Measurements from ENCODE around the gene PRKAR1B. TPM values are rescaled to one million over a fixed set of nuclear protein-coding genes. Genes with fewer than 3 reads are reported as not detected.

Gene PRKAR1B
- 10 to 100 TPM; 26.2 to 56.0 TPM for total RNA-seq

DNA sequence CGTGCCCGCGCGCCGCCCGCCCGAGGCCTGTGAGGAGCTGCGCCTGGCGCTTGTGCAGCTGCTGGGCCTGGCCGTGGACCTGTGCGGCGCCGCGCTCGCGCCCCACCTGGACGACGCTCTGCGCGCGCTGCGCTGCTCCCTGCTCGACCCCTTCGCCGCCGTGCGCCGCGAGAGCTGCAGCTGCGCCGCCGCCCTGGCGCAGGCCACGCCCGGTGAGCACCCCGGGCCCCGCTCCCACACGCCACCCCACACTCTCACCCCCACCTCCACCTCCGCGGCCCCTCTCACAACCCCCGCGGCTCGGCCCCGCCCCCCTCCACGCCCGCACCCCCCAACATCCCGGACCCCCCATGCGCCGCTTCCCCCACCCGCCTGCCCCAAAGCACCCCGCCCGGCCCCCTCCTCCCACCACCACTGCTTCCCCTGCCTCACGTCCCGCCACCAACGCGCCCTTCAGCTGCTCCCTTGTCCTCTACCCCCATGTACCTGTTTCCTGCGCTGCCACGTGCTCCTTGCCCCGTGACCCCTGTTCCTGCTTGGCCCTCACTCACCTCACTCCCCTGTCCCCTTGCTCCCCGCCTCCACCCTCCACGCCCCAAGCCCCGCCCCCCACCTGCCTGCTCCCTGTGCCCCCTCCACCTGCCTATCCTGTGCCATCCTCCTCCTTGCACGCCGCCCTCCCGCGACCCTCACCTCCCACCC, at the start of gene PRKAR1B:
Gene PRKAR1B (minus strand): TSS at position 178 of the 702 bp plus-strand sequence. CDS start 15,776 bp downstream, outside the sequence.
- peaks cover 19% of the 10 kb centered on the region for H3K4me1 Mint-ChIP-seq
- peak; percentile 45 for ATAC-seq (replicated peaks)
- peaks cover 32% of the 10 kb centered on the region for H3K36me3 Mint-ChIP-seq (ENCODE audit: low read depth)
- H3K27me3 Mint-ChIP-seq = no peaks in the 10 kb centered on the region
- H3K27ac Mint-ChIP-seq = peak within 1 kb of the TSS; percentile 87
- H3K4me3 Mint-ChIP-seq = peak within 1 kb of the TSS; percentile 80
- no peaks in the 10 kb centered on the region for H3K9me3 Mint-ChIP-seq

DNA sequence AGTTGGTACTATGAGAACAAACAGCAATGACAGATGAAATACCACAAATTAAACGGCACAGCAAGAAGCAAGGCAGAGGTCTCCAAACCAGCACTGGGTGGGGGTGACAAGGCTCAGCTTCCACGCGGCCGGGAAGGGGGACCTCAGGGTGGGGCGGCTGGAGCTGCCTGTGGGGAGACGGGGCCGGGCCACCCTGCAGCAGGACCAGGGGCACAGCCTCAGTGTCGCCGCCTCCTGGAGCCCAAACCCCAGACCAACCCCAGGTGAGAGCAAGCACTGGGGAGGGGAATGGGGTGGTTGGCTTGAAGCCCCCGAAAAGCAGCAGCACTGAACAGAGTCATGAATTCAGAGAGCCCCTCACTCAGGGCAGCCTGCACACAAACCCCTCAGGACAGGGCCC, 49.3 kb upstream of the PRKAR1B start:
- H3K27ac Mint-ChIP-seq = no peak overlapping the region
- H3K36me3 Mint-ChIP-seq (ENCODE audit: low read depth) = peaks cover 53% of the 10 kb centered on the region
- ATAC-seq (replicated peaks) = no peak
- no peaks in the 10 kb centered on the region for H3K27me3 Mint-ChIP-seq
- H3K9me3 Mint-ChIP-seq = no peaks in the 10 kb centered on the region
- H3K4me3 Mint-ChIP-seq = no peak overlapping the region
- no peaks in the 10 kb centered on the region for H3K4me1 Mint-ChIP-seq

DNA sequence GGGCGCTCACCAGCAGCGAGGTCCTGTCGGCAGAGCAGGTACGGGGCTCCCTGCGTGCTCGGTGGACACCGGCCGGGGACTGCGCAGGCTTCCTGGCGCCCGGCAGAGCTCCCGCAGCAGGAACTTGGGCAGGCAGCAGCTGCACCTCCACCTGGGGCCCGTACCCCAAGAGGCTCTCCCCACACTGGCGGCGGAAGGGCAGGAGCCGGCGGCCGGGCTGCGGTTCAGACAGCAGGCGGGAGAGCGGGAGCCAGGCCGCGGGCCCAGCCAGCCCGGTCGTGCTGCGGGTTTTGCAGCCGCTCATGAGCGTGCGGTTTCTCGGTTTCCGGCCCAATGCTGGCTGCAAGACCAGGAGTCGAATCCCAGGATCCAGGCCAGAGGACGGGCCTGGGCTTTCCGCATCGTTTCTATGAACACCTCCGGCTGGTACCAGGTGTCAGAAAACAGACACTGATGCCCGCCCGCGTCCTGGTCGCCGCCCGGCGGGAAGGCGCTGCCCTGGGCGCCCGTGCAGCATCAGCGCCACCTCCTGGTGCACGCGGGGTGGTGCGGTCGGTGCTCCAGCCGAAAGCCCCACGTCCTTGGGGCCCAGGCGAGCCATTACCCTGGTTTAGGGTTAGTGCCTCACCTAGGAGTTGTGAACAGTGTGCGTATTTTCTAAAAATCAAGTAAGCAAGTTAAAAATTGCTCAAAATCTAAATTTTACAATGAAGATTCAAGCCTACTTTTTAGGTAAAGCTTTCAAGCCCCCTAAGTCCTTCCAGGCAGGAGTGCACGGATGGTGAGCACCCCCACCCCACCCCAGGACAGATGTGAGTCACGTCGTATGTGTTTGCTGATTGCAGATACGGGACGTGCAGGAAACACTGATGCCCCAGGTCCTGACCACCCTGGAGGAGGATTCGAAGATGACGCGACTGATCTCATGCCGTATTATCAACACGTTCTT, 47.4 kb upstream of the PRKAR1B start:
- Mint-ChIP-seq H3K4me3 (no peak overlapping the region), H3K9me3 (no peaks in the 10 kb centered on the region), H3K27ac (no peak overlapping the region), H3K36me3 (ENCODE audit: low read depth) (peaks cover 36% of the 10 kb centered on the region), H3K4me1 (no peaks in the 10 kb centered on the region), H3K27me3 (no peaks in the 10 kb centered on the region)
- ATAC-seq (replicated peaks) = peak; percentile 84

DNA sequence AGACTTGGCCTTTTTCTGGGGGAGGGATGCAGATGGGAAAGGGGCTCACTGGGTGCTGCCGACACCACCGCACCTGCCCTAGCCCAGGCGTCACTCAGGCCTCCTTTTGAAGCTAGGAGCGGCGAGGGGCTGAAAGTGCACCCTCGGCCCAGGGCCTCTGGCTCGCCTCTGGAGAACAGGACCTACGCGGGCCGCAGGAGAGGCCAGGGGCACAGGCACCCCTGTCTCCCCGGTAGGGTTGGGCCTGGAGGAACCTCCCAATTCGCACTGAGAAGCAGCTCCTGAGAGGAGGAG, 46.5 kb upstream of the PRKAR1B start:
- Mint-ChIP-seq H3K27me3 (no peaks in the 10 kb centered on the region), H3K4me3 (no peak overlapping the region), H3K27ac (no peak overlapping the region), H3K36me3 (ENCODE audit: low read depth) (peaks cover 36% of the 10 kb centered on the region), H3K4me1 (no peaks in the 10 kb centered on the region), H3K9me3 (no peaks in the 10 kb centered on the region)
- ATAC-seq (replicated peaks) = no peak

DNA sequence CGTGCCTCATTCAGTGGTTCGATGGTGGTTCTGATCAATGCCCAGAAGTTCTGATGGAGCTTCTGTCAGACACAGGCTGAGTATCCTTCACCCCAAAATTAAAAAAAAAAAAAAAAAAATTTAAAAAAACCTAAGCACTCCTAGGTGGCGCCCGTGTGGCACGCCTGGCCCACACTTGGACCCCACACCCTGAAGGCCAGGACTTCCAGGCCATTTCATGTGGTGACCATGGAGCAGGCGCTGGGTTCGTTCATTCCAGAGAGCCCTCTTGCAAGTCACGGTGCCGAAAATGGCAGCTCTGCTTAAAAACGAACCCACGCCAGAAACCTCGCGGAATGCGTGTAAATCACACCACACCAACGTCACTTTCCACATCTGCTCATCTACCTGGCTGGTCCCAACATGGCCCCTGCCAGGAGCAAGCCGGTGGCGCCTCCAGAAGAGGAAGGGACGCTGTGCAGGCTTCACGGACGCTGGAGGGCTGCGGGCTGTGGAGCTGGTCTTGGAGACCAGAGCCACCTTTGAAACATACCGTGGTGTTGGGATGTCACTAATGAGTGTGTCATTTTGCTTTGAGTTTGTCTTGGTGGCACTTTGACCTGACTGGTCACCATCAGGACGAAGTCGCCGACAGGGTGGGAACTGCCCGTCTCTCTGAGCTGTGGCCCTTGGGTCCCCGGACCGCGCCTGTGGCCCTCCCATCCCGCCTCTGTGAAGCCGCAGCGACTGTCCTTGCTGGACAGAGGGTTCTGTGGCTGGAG, 46.0 kb upstream of the PRKAR1B start:
- Mint-ChIP-seq H3K9me3 (no peaks in the 10 kb centered on the region), H3K27me3 (no peaks in the 10 kb centered on the region), H3K4me1 (no peaks in the 10 kb centered on the region), H3K36me3 (ENCODE audit: low read depth) (peaks cover 36% of the 10 kb centered on the region), H3K27ac (no peak overlapping the region), H3K4me3 (no peak overlapping the region)
- no peak for ATAC-seq (replicated peaks)

DNA sequence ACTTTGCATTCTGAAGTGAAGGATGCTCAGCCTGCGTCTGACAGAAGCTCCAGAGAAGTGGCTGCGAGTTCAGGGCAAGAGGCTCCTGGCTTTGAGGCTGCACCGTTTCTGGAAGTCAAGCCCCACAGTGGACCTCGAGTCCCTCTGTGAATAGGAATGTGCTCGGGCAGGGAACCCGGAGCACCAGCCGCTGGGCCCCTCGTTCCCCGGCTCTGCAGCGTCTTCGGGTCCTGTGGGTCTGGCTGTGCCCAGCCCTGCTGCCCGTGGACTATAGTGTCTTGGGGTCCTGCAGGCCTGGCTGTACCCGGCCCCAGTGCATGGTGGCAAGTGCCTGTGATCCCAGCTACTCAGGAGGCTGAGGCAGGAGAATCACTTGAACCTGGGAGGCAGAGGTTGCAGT, 45.3 kb upstream of the PRKAR1B start:
- no peak overlapping the region for H3K27ac Mint-ChIP-seq
- H3K27me3 Mint-ChIP-seq = no peaks in the 10 kb centered on the region
- H3K36me3 Mint-ChIP-seq (ENCODE audit: low read depth) = peaks cover 38% of the 10 kb centered on the region
- H3K4me3 Mint-ChIP-seq = no peak overlapping the region
- no peaks in the 10 kb centered on the region for H3K4me1 Mint-ChIP-seq
- H3K9me3 Mint-ChIP-seq = no peaks in the 10 kb centered on the region
- no peak for ATAC-seq (replicated peaks)

DNA sequence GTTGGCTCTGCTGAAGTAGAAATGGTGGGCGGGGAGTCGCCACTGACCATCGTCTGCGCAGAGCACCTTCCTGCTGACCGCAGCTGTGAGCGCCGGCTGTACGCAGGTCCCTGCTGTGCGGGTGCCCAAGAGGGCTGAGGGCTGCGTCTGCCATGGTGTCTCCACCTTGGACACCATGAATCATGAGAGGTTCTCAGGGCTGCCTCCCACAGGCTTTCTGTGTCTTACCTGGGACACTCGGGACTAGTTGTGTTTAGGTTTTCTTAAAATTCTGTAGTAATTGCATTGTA, 44.9 kb upstream of the PRKAR1B start:
- no peak overlapping the region for H3K4me3 Mint-ChIP-seq
- no peak for ATAC-seq (replicated peaks)
- H3K27ac Mint-ChIP-seq = no peak overlapping the region
- H3K9me3 Mint-ChIP-seq = no peaks in the 10 kb centered on the region
- peaks cover 37% of the 10 kb centered on the region for H3K36me3 Mint-ChIP-seq (ENCODE audit: low read depth)
- no peaks in the 10 kb centered on the region for H3K4me1 Mint-ChIP-seq
- no peaks in the 10 kb centered on the region for H3K27me3 Mint-ChIP-seq

DNA sequence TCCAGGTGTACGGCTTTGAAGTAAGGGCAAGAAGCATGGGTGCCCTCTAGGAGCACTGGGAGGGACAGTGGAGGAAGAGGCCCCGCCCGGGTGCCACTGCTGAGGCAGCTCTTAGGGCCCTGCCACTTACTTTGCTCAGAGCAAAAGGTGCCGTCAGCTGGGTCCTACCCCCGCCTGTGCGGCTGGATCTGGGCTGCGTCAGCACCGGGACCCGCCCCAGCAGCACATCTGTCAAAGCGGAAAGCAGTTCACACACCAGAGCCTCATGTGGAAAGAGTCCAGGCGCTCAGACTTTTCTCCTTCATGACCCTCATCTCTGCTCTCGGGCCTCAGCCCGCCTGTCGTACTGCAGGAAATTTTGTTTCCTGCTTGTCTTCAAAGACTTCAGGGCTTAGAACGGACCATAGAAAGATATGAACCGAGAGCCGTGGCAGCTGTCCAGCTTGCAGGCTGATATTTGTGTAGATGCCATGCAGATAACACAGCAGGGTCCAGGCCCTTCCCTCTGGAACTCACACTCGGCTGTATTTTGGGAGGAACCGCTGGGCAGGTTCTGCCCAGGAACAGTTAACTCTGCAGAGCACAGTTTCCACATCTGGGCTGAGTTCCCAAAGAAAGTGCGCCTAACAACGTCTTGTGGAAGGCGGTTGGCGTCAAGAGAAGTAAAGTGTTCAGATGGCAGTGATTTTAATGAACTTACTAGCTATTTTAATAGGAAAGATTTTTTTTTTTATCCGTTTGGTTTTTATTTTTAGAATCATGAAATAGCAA, 44.3 kb upstream of the PRKAR1B start:
- H3K4me3 Mint-ChIP-seq = no peak overlapping the region
- no peak for ATAC-seq (replicated peaks)
- no peaks in the 10 kb centered on the region for H3K4me1 Mint-ChIP-seq
- no peak overlapping the region for H3K27ac Mint-ChIP-seq
- H3K36me3 Mint-ChIP-seq (ENCODE audit: low read depth) = peaks cover 37% of the 10 kb centered on the region
- H3K27me3 Mint-ChIP-seq = no peaks in the 10 kb centered on the region
- no peaks in the 10 kb centered on the region for H3K9me3 Mint-ChIP-seq

DNA sequence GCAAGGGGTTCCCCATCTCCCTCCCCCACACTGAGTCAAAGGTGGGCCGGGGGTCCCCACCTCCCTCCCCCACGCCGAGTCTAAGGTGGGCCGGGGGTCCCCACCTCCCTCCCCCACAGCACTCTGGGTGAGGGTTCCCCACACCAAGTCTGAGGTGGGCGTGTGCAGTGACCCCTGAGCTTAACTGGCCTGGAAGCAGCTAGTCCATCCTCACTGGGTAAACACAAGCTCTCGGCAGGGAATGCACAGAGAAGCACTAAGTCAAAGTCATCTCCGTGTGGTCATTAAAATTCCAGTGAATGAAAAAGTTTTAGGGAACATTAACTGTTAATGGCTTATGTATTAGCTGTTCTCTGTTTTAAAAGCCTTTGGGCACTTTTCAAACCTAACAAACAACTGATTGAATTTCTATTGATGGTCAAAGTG, 43.7 kb upstream of the PRKAR1B start:
- peaks cover 35% of the 10 kb centered on the region for H3K36me3 Mint-ChIP-seq (ENCODE audit: low read depth)
- H3K9me3 Mint-ChIP-seq = no peaks in the 10 kb centered on the region
- no peaks in the 10 kb centered on the region for H3K4me1 Mint-ChIP-seq
- no peak for ATAC-seq (replicated peaks)
- no peak overlapping the region for H3K27ac Mint-ChIP-seq
- H3K27me3 Mint-ChIP-seq = no peaks in the 10 kb centered on the region
- H3K4me3 Mint-ChIP-seq = no peak overlapping the region

DNA sequence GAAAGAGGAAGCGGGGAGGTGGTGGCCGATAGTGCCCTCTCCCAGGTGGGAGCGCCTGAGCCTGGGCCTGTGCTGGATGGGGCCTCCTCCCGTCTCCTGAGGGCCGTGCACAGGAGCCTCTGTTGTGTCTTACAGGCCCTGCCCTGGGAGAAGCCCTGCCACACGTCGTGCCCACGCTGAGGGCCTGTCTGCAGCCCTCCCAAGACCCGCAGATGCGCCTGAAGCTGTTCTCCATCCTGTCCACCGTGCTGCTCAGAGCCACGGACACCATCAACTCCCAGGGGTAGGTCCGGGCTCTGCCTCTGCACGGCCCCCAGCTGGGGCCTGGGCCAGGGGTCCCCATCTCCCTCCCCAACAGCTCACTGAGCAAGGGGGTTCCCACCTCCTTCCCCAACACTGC, 43.3 kb upstream of the PRKAR1B start:
- Mint-ChIP-seq H3K27ac (no peak overlapping the region), H3K4me1 (no peaks in the 10 kb centered on the region), H3K27me3 (no peaks in the 10 kb centered on the region), H3K4me3 (no peak overlapping the region), H3K36me3 (ENCODE audit: low read depth) (peaks cover 35% of the 10 kb centered on the region), H3K9me3 (no peaks in the 10 kb centered on the region)
- ATAC-seq (replicated peaks) = no peak

DNA sequence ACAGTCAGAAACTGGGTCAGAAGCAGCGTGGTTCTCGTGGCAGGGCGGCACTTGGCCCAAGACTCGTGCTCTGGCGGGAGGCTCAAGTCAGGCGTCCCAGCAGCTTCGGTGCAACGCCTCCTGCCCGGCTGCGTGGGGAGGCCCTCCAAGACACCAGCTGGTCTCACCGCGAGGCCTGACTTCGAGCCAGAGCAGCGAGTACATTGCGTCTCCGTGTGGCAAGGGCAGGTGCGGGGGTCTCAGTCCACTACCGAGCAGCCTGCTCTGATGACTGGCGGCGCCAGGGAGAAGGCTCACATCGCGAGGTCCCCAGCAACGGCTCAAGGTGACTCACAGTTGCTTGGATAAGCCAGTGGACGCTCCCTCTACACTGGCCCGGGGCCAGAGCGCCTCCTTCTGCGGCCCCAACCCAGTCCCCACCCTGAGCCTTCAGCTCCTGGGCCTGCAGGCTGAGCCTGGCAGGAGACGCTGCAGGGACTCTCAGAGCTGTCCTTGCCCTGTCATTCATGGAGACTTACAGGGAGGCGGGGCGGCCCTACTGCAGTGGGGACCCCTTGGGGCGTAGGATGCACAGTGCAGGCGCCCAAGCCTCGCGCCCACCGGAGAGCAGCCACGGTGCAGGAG, 41.9 kb upstream of the PRKAR1B start:
- Mint-ChIP-seq H3K27ac (no peak overlapping the region), H3K9me3 (no peaks in the 10 kb centered on the region), H3K4me3 (no peak overlapping the region), H3K36me3 (ENCODE audit: low read depth) (peaks cover 38% of the 10 kb centered on the region), H3K27me3 (no peaks in the 10 kb centered on the region), H3K4me1 (no peaks in the 10 kb centered on the region)
- no peak for ATAC-seq (replicated peaks)

DNA sequence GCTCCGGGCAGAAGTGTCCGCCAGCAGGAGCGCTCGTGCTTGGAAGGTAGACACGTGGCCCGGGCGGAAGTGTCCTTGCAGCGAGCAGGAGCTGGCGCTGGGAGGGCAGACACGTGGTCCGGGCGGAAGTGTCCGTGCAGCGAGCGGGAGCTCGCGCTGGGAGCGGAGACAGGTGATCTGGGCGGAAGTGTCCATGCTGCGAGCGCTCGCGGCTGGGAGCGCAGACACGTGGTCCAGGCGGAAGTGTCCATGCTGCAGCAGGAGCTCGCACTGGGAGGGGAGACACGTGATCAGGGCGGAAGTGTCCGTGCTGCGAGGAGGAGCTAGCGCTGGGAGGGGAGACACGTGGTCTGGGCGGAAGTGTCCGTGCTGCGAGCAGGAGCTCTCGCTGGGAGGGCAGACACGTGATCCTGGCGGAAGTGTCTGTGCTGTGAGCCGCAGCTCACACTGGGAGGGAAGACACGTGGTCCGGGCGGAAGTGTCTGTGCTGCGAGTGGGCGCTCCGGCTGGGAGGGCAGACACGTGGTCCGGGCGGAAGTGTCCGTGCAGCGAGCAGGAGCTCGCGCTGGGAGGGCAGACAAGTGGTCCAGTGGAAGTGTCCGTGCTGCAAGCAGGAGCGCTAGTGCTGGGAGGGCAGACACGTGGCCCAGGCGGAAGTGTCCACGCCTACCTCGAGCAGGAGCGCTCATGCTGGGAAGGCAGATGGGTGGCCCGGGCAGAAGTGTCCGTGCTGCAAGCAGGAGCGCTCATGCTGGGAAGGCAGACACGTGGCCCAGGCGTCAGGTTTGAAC, 41.1 kb upstream of the PRKAR1B start:
- Mint-ChIP-seq H3K27me3 (no peaks in the 10 kb centered on the region), H3K27ac (no peak overlapping the region), H3K36me3 (ENCODE audit: low read depth) (peaks cover 40% of the 10 kb centered on the region), H3K9me3 (no peaks in the 10 kb centered on the region), H3K4me3 (no peak overlapping the region), H3K4me1 (no peaks in the 10 kb centered on the region)
- ATAC-seq (replicated peaks) = peak; percentile 44

DNA sequence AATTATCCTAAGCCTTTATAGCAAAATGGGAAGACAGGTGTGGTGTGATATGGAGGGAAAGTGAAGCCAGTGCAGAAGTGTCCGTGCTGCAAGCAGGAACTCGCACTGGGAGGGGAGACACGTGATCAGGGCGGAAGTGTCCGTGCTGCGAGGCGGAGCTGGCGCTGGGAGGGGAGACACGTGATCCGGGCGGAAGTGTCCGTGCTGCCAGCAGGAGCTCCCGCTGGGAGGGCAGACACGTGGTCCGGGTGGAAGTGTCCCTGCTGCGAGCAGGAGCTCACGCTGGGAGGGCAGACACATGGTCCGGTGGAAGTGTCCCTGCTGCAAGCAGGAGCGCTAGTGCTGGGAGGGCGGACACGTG, 40.5 kb upstream of the PRKAR1B start:
- no peak overlapping the region for H3K27ac Mint-ChIP-seq
- no peaks in the 10 kb centered on the region for H3K27me3 Mint-ChIP-seq
- H3K4me1 Mint-ChIP-seq = no peaks in the 10 kb centered on the region
- no peaks in the 10 kb centered on the region for H3K9me3 Mint-ChIP-seq
- peak; percentile 23 for ATAC-seq (replicated peaks)
- H3K4me3 Mint-ChIP-seq = no peak overlapping the region
- peaks cover 44% of the 10 kb centered on the region for H3K36me3 Mint-ChIP-seq (ENCODE audit: low read depth)
